Esophagus squamous epithelium (tissue), 4 donors: Measurements from ENCODE around the gene MEF2C.

Experiments
- CTCF ChIP-seq, 6 experiments: fragments of 450-650 bp in 4 of 6; fragments of 200-600 bp in 2 of 6; sonication (generic) in 2 of 6; IDR thresholded peaks; one replicate each; pipeline ENCODE4 v1.5.1; 2016 to 2019; ENCODE audit warnings: antibody characterized with exemption in 6 of 6, mild to moderate bottlenecking in 4 of 6, moderate library complexity in 4 of 6
- POLR2A ChIP-seq, 4 donors: fragments of 450-650 bp; IDR thresholded peaks; one replicate each; pipeline ENCODE4 v1.6.1; 2017; ENCODE audit warnings: antibody characterized with exemption in 4 of 4, mild to moderate bottlenecking in 4 of 4, moderate library complexity in 3 of 4

GRCh38 chr5:88870285-88870684 is 12.7 kb downstream of the MEF2C start:
- no peak for TF ChIP-seq CTCF (IDR thresholded peaks at IDR 0.05)
- no peak for TF ChIP-seq POLR2A (IDR thresholded peaks at IDR 0.05)
